ENCODE results near the gene OGA. TPM values are rescaled to one million over a fixed set of nuclear protein-coding genes. Genes with fewer than 3 reads are reported as not detected.

OGA gene
- total RNA-seq (10 to 100 TPM; 67.8 to 96.4 (median 85.4) TPM), polyA plus RNA-seq (41.1 TPM)
- long read RNA-seq, donor 1, full-length matches to known transcripts, result 29 of 65 reads
- long read RNA-seq, donor 1, partial matches to known transcripts, result 23 of 65 reads
- long read RNA-seq, donor 1, other reads (novel, unspliced or antisense), result 13 of 65 reads
- long read RNA-seq, donor 2, full-length matches to known transcripts, result 9 of 25 reads
- long read RNA-seq, donor 2, partial matches to known transcripts, result 13 of 25 reads
- long read RNA-seq, donor 2, other reads (novel, unspliced or antisense), result 3 of 25 reads
- long read RNA-seq, donor 3, full-length matches to known transcripts, result 10 of 45 reads
- long read RNA-seq, donor 3, partial matches to known transcripts, result 29 of 45 reads
- long read RNA-seq, donor 3, other reads (novel, unspliced or antisense), result 6 of 45 reads
- long read RNA-seq, donor 4, full-length matches to known transcripts, result 7 of 26 reads
- long read RNA-seq, donor 4, partial matches to known transcripts, result 16 of 26 reads
- long read RNA-seq, donor 4, other reads (novel, unspliced or antisense), result 3 of 26 reads

GRCh38 chr10:101818119-101818871, at the start of gene OGA:
TSS of gene OGA (minus strand) at chr10:101818444. CDS start at chr10:101818022, 422 bp downstream.
- H3K9me3 ChIP-seq (ENCODE audit: control insufficient read depth, low read length), result no peaks in the 10 kb centered on the region
- H3K4me3 ChIP-seq (ENCODE audit: low read length), result peak within 1 kb of the TSS; percentile 80
- whole genome bisulfite sequencing, result under 1% methylated on average over 47 of the region's 47 CpGs
- H3K4me1 ChIP-seq (ENCODE audit: control insufficient read depth, insufficient read depth, low read length), result peaks cover 11% of the 10 kb centered on the region
- peak within 1 kb of the TSS; percentile 94 for H3K27ac ChIP-seq (ENCODE audit: low read length)
- ATAC-seq, result peak; percentile 96
- intact Hi-C loops (cut with DNase I), result no loop called here
- DNase-seq, result peak; percentile 98 to 99 (median 99)
- H3K27me3 ChIP-seq (ENCODE audit: control insufficient read depth, insufficient read depth), result no peaks in the 10 kb centered on the region

- H3K27ac ChIP-seq (ENCODE audit: low read length), result no peak overlapping the region
- H3K4me1 ChIP-seq (ENCODE audit: control insufficient read depth, insufficient read depth, low read length), result no peaks in the 10 kb centered on the region
- intact Hi-C loops (cut with DNase I), result no loop called here
- ATAC-seq (no peak), DNase-seq (no peak)
- no peak overlapping the region for H3K4me3 ChIP-seq (ENCODE audit: low read length)
- no peaks in the 10 kb centered on the region for H3K9me3 ChIP-seq (ENCODE audit: control insufficient read depth, low read length)
- H3K27me3 ChIP-seq (ENCODE audit: control insufficient read depth, insufficient read depth), result no peaks in the 10 kb centered on the region
- 53% methylated on average over 1 of the region's 1 CpG for WGBS
Measured at GRCh38 chr10:101867931-101868330, 49.7 kb upstream of the OGA start.

DNA sequence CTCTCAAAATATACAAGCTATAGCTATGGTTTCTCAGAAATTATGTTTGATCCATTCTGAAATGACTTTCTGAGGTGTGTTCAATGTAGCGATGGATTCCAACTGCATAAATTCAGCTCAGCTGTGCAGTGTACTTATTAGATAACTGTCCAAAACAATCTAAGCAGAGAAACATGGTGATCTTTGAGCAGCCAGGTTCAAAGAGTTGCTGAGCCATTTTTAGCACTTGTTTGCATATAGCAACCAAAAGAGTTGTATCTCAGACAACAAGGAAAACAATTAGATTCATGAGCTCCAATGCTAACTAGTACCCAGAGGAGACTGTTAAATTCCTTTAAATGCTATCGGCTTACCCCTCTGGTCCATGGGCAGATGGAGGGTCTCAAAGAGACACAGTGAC, 41.3 kb upstream of the OGA start:
- no peak for DNase-seq
- H3K4me3 ChIP-seq (ENCODE audit: low read length), result no peak overlapping the region
- no peaks in the 10 kb centered on the region for H3K27me3 ChIP-seq (ENCODE audit: control insufficient read depth, insufficient read depth)
- ATAC-seq, result peak; percentile 59 to 69
- whole genome bisulfite sequencing, result 82% methylated on average over 2 of the region's 2 CpGs
- intact Hi-C loops (cut with DNase I), result no loop called here
- H3K27ac ChIP-seq (ENCODE audit: low read length), result peak overlapping the region; percentile 81
- H3K9me3 ChIP-seq (ENCODE audit: control insufficient read depth, low read length), result no peaks in the 10 kb centered on the region
- peaks cover 5% of the 10 kb centered on the region for H3K4me1 ChIP-seq (ENCODE audit: control insufficient read depth, insufficient read depth, low read length)

GRCh38 chr10:101858723-101859500, 40.7 kb upstream of the OGA start:
- H3K4me1 ChIP-seq (ENCODE audit: control insufficient read depth, insufficient read depth, low read length), result peaks cover 5% of the 10 kb centered on the region
- WGBS, result 52% methylated on average over 3 of the region's 3 CpGs
- intact Hi-C loops (cut with DNase I), result no loop called here
- H3K27me3 ChIP-seq (ENCODE audit: control insufficient read depth, insufficient read depth), result no peaks in the 10 kb centered on the region
- H3K4me3 ChIP-seq (ENCODE audit: low read length), result no peak overlapping the region
- H3K27ac ChIP-seq (ENCODE audit: low read length), result peak overlapping the region; percentile 76
- no peak for DNase-seq
- ATAC-seq, result peak in 1 of 2 donors; percentile 50
- no peaks in the 10 kb centered on the region for H3K9me3 ChIP-seq (ENCODE audit: control insufficient read depth, low read length)

- Histone ChIP-seq H3K27me3 (ENCODE audit: control insufficient read depth, insufficient read depth) (no peaks in the 10 kb centered on the region), H3K4me1 (ENCODE audit: control insufficient read depth, insufficient read depth, low read length) (peaks cover 9% of the 10 kb centered on the region), H3K27ac (ENCODE audit: low read length) (no peak overlapping the region), H3K9me3 (ENCODE audit: control insufficient read depth, low read length) (no peaks in the 10 kb centered on the region), H3K4me3 (ENCODE audit: low read length) (no peak overlapping the region)
- ATAC-seq, result peak; percentile 30 to 37
- no peak for DNase-seq
- intact Hi-C loops (cut with DNase I), result no loop called here
- 29% methylated on average over 1 of the region's 1 CpG for WGBS
Measured at GRCh38 chr10:101857802-101858476, 39.7 kb upstream of the OGA start.

GRCh38 chr10:101856626-101857025, 38.4 kb upstream of the OGA start:
- ATAC-seq, result no peak
- no peak for DNase-seq
- Histone ChIP-seq H3K4me3 (ENCODE audit: low read length) (no peak overlapping the region), H3K4me1 (ENCODE audit: control insufficient read depth, insufficient read depth, low read length) (peaks cover 14% of the 10 kb centered on the region), H3K9me3 (ENCODE audit: control insufficient read depth, low read length) (no peaks in the 10 kb centered on the region), H3K27ac (ENCODE audit: low read length) (peak overlapping the region; percentile 39), H3K27me3 (ENCODE audit: control insufficient read depth, insufficient read depth) (no peaks in the 10 kb centered on the region)
- intact Hi-C loops (cut with DNase I), result no loop called here

- Histone ChIP-seq H3K27ac (ENCODE audit: low read length) (peak overlapping the region; percentile 95), H3K4me3 (ENCODE audit: low read length) (no peak overlapping the region), H3K27me3 (ENCODE audit: control insufficient read depth, insufficient read depth) (no peaks in the 10 kb centered on the region), H3K4me1 (ENCODE audit: control insufficient read depth, insufficient read depth, low read length) (peaks cover 27% of the 10 kb centered on the region), H3K9me3 (ENCODE audit: control insufficient read depth, low read length) (no peaks in the 10 kb centered on the region)
- DNase-seq, result no peak
- 60% methylated on average over 4 of the region's 4 CpGs for WGBS
- intact Hi-C loops (cut with DNase I), result no loop called here
- peak; percentile 35 to 52 for ATAC-seq
Measured at GRCh38 chr10:101851411-101852116, 33.3 kb upstream of the OGA start.

DNA sequence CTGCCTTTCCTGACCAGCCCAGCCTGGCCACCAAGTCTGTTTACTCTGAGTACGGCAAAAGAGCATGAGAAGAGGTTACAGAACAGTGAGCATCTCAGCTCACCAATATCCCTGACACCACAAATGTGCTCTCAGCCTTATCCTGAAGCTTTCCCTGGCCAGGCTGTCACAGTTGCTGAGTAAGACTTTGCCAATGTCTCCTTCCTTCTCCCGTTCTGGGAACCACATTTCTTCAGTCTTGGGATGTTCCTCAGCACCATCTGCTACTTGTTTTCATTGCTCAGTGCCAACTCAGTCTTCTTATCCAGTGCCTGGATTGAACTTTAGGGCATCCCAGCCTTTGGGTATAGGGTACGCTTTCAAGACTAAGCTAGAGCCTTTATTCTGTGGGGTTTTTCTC, 32.5 kb upstream of the OGA start:
- WGBS, result 84% methylated on average over 3 of the region's 3 CpGs
- intact Hi-C loops (cut with DNase I), result no loop called here
- Histone ChIP-seq H3K27me3 (ENCODE audit: control insufficient read depth, insufficient read depth) (no peaks in the 10 kb centered on the region), H3K9me3 (ENCODE audit: control insufficient read depth, low read length) (no peaks in the 10 kb centered on the region), H3K4me3 (ENCODE audit: low read length) (no peak overlapping the region), H3K27ac (ENCODE audit: low read length) (peak overlapping the region; percentile 95), H3K4me1 (ENCODE audit: control insufficient read depth, insufficient read depth, low read length) (peaks cover 25% of the 10 kb centered on the region)
- no peak for DNase-seq
- ATAC-seq, result no peak

- intact Hi-C loops (cut with DNase I), result no loop called here
- peak overlapping the region; percentile 26 for H3K27ac ChIP-seq (ENCODE audit: low read length)
- H3K9me3 ChIP-seq (ENCODE audit: control insufficient read depth, low read length), result no peaks in the 10 kb centered on the region
- 55% methylated on average over 3 of the region's 3 CpGs for whole genome bisulfite sequencing
- no peak overlapping the region for H3K4me3 ChIP-seq (ENCODE audit: low read length)
- DNase-seq (no peak), ATAC-seq (peak; percentile 15 to 33)
- peaks cover 24% of the 10 kb centered on the region for H3K4me1 ChIP-seq (ENCODE audit: control insufficient read depth, insufficient read depth, low read length)
- no peaks in the 10 kb centered on the region for H3K27me3 ChIP-seq (ENCODE audit: control insufficient read depth, insufficient read depth)
Measured at GRCh38 chr10:101848894-101849351, 30.7 kb upstream of the OGA start.

DNA sequence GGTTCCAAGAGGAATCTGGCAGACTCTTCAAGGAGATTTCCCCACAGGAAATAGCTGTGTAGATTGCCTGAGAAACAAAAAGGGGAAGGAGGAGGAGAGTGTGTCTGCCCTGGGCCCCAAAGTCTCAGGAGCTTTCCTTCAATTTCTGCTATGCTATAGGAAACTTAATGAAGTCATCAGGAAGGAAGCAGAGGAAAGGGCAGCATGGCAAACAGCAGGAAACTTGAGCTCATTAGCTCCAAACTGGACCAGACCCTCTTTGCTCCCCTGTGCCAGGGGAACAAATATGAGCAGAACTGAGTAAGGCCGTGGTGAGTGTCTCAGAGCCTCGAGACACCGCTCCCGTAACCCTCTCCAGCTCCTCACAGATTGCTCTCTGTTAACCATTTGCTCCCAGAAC, 30.2 kb upstream of the OGA start:
- 36% methylated on average over 4 of the region's 4 CpGs for WGBS
- no peaks in the 10 kb centered on the region for H3K9me3 ChIP-seq (ENCODE audit: control insufficient read depth, low read length)
- DNase-seq (no peak), ATAC-seq (peak in 1 of 2 donors; percentile 4)
- H3K27ac ChIP-seq (ENCODE audit: low read length), result no peak overlapping the region
- H3K4me1 ChIP-seq (ENCODE audit: control insufficient read depth, insufficient read depth, low read length), result peaks cover 22% of the 10 kb centered on the region
- H3K27me3 ChIP-seq (ENCODE audit: control insufficient read depth, insufficient read depth), result no peaks in the 10 kb centered on the region
- intact Hi-C loops (cut with DNase I), result no loop called here
- H3K4me3 ChIP-seq (ENCODE audit: low read length), result no peak overlapping the region

All from right cardiac atrium (tissue), 5 donors.